Measurements from ENCODE around the gene LONRF2. TPM values are rescaled to one million over a fixed set of nuclear protein-coding genes. Genes with fewer than 3 reads are reported as not detected.

LONRF2 gene
- total RNA-seq, 1 donor from 2014 or later = 0.45 TPM

DNA sequence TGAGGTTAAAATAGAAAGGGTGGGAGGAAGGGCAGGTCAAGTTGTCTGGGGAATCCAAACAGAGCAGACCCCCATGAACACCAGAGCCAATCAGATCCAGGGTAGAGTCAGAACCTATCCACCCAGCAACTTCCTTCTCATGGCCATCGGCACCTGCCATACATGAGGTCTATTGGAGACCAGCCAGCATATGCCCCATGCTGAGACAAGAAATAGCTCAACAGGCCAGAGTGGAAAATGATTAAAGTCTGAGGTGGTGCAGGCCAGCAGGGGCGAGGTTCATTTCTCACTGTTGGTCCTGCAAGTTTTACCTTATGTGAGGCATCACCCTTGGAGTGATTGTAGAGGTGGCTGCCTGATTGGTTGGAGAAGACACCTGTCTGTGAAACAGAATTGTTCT, 89.2 kb downstream of the LONRF2 start:
- no peak overlapping the region for H3K27ac Mint-ChIP-seq (ENCODE audit: unreplicated experiment)
- no peaks in the 10 kb centered on the region for H3K27me3 ChIP-seq (ENCODE audit: insufficient read depth, low read length)
- no peak for TF ChIP-seq EZH2 (IDR thresholded peaks at IDR 0.05; ENCODE audit: insufficient read depth, low read length)
- H3K9me3 ChIP-seq (ENCODE audit: insufficient read depth, low read depth, low read length) = no peaks in the 10 kb centered on the region
- H3K4me3 Mint-ChIP-seq (ENCODE audit: unreplicated experiment) = no peak overlapping the region
- no peak overlapping the region for H3K9ac ChIP-seq (ENCODE audit: low read length)
- H3K36me3 Mint-ChIP-seq (ENCODE audit: low read depth, unreplicated experiment) = no peaks in the 10 kb centered on the region
- H3K4me1 Mint-ChIP-seq (ENCODE audit: low read depth, unreplicated experiment) = peaks cover 16% of the 10 kb centered on the region
- no peaks in the 10 kb centered on the region for H3K79me2 ChIP-seq (ENCODE audit: insufficient read depth, low read length)
- no peak overlapping the region for H3K4me2 ChIP-seq (ENCODE audit: low read length)
- H3K27ac ChIP-seq (ENCODE audit: low read depth, low read length) = no peak overlapping the region
- no peaks in the 10 kb centered on the region for H4K20me1 ChIP-seq (ENCODE audit: insufficient read depth, low read length)
- H3K27me3 Mint-ChIP-seq (ENCODE audit: low read depth, unreplicated experiment) = peaks cover 8% of the 10 kb centered on the region
- peaks cover 5% of the 10 kb centered on the region for H3K9me3 Mint-ChIP-seq (ENCODE audit: unreplicated experiment)
- H3K4me3 ChIP-seq (ENCODE audit: insufficient read depth, low read depth, low read length) = no peak overlapping the region
- no peaks in the 10 kb centered on the region for H3K36me3 ChIP-seq (ENCODE audit: insufficient read depth, low read length)
- H2AFZ ChIP-seq (ENCODE audit: low read depth, low read length) = no peak overlapping the region
- FAIRE-seq = no peak
- H3K4me1 ChIP-seq (ENCODE audit: insufficient read depth, low read length) = peaks cover 8% of the 10 kb centered on the region
- DNase-seq (ENCODE audit: low read depth) = no peak

DNA sequence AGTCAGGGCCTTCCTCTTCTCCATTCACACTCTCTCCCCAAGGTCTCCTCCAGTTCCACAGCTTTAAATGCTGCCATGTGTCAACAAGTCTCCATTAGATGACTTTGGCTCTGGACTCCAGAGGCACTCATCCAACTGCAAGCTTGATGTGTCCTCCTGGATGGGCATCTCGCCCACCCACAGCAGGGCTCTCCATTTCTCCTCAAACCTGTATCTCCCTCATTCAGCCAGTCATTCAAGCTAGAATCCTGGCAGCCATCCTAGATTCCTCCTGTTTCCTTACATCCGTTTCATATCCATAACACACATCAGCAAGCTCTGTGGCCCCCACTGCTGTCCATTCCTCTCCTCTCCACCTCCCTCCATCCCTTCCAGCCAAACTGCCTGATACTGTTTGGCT, 91.5 kb downstream of the LONRF2 start:
- H3K4me3 ChIP-seq (ENCODE audit: insufficient read depth, low read depth, low read length) = no peak overlapping the region
- no peak overlapping the region for H3K4me2 ChIP-seq (ENCODE audit: low read length)
- H3K4me1 ChIP-seq (ENCODE audit: insufficient read depth, low read length) = peaks cover 8% of the 10 kb centered on the region
- no peaks in the 10 kb centered on the region for H3K79me2 ChIP-seq (ENCODE audit: insufficient read depth, low read length)
- Mint-ChIP-seq H3K4me3 (ENCODE audit: unreplicated experiment) (no peak overlapping the region), H3K36me3 (ENCODE audit: low read depth, unreplicated experiment) (no peaks in the 10 kb centered on the region), H3K27ac (ENCODE audit: unreplicated experiment) (no peak overlapping the region), H3K9me3 (ENCODE audit: unreplicated experiment) (peaks cover 5% of the 10 kb centered on the region), H3K27me3 (ENCODE audit: low read depth, unreplicated experiment) (peaks cover 14% of the 10 kb centered on the region), H3K4me1 (ENCODE audit: low read depth, unreplicated experiment) (peaks cover 16% of the 10 kb centered on the region)
- no peaks in the 10 kb centered on the region for H3K9me3 ChIP-seq (ENCODE audit: insufficient read depth, low read depth, low read length)
- no peak for TF ChIP-seq EZH2 (IDR thresholded peaks at IDR 0.05; ENCODE audit: insufficient read depth, low read length)
- TF ChIP-seq, protein P1, sequence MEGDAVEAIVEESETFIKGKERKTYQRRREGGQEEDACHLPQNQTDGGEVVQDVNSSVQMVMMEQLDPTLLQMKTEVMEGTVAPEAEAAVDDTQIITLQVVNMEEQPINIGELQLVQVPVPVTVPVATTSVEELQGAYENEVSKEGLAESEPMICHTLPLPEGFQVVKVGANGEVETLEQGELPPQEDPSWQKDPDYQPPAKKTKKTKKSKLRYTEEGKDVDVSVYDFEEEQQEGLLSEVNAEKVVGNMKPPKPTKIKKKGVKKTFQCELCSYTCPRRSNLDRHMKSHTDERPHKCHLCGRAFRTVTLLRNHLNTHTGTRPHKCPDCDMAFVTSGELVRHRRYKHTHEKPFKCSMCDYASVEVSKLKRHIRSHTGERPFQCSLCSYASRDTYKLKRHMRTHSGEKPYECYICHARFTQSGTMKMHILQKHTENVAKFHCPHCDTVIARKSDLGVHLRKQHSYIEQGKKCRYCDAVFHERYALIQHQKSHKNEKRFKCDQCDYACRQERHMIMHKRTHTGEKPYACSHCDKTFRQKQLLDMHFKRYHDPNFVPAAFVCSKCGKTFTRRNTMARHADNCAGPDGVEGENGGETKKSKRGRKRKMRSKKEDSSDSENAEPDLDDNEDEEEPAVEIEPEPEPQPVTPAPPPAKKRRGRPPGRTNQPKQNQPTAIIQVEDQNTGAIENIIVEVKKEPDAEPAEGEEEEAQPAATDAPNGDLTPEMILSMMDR (IDR thresholded peaks at IDR 0.05; ENCODE audit: insufficient read depth, low read depth, low read length) = no peak
- H2AFZ ChIP-seq (ENCODE audit: low read depth, low read length) = peak overlapping the region; percentile 30
- DNase-seq (ENCODE audit: low read depth) (peak; percentile 54), FAIRE-seq (no peak)
- H3K36me3 ChIP-seq (ENCODE audit: insufficient read depth, low read length) = no peaks in the 10 kb centered on the region
- peaks cover 2% of the 10 kb centered on the region for H3K27me3 ChIP-seq (ENCODE audit: insufficient read depth, low read length)
- H4K20me1 ChIP-seq (ENCODE audit: insufficient read depth, low read length) = no peaks in the 10 kb centered on the region
- H3K27ac ChIP-seq (ENCODE audit: low read depth, low read length) = no peak overlapping the region
- no peak overlapping the region for H3K9ac ChIP-seq (ENCODE audit: low read length)

DNA sequence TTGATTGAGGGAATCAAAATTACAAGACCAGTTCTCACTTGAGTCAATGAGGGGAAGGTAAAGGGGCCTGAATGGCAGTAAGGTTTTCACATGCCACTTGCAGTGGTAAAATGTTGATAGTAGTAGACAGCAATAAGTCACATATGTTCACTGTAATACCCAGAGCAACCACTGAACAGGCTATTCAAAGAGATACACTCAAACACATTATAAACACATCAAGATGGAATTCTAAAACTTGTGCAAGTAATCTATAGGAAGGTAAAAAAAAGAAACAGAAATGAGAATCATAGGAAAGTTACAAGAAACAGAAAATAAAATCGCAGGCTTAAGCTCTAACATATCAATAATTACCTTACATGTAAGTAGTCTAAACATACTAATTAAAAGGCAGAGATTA, 93.3 kb downstream of the LONRF2 start:
- Histone ChIP-seq H3K9me3 (ENCODE audit: insufficient read depth, low read depth, low read length) (no peaks in the 10 kb centered on the region), H3K79me2 (ENCODE audit: insufficient read depth, low read length) (no peaks in the 10 kb centered on the region), H3K27me3 (ENCODE audit: insufficient read depth, low read length) (peaks cover 6% of the 10 kb centered on the region), H2AFZ (ENCODE audit: low read depth, low read length) (no peak overlapping the region), H3K4me1 (ENCODE audit: insufficient read depth, low read length) (no peaks in the 10 kb centered on the region), H3K4me3 (ENCODE audit: insufficient read depth, low read depth, low read length) (no peak overlapping the region), H3K36me3 (ENCODE audit: insufficient read depth, low read length) (no peaks in the 10 kb centered on the region), H3K9ac (ENCODE audit: low read length) (no peak overlapping the region), H3K27ac (ENCODE audit: low read depth, low read length) (no peak overlapping the region), H4K20me1 (ENCODE audit: insufficient read depth, low read length) (no peaks in the 10 kb centered on the region), H3K4me2 (ENCODE audit: low read length) (no peak overlapping the region)
- H3K9me3 Mint-ChIP-seq (ENCODE audit: unreplicated experiment) = peaks cover 9% of the 10 kb centered on the region
- no peak for DNase-seq (ENCODE audit: low read depth)
- H3K27me3 Mint-ChIP-seq (ENCODE audit: low read depth, unreplicated experiment) = peaks cover 23% of the 10 kb centered on the region
- H3K4me1 Mint-ChIP-seq (ENCODE audit: low read depth, unreplicated experiment) = peaks cover 2% of the 10 kb centered on the region
- TF ChIP-seq, protein P1 (IDR thresholded peaks at IDR 0.05; ENCODE audit: insufficient read depth, low read depth, low read length) = peak; percentile 22
- TF ChIP-seq EZH2 (IDR thresholded peaks at IDR 0.05; ENCODE audit: insufficient read depth, low read length) = no peak
- no peak overlapping the region for H3K4me3 Mint-ChIP-seq (ENCODE audit: unreplicated experiment)
- no peak for FAIRE-seq
- H3K27ac Mint-ChIP-seq (ENCODE audit: unreplicated experiment) = no peak overlapping the region
- H3K36me3 Mint-ChIP-seq (ENCODE audit: low read depth, unreplicated experiment) = no peaks in the 10 kb centered on the region

Measured in astrocyte (in vitro differentiated cells and primary cell).